Adrenal gland (tissue), 12 donors: ENCODE measurements around the gene CSK. TPM values are rescaled to one million over a fixed set of nuclear protein-coding genes. Genes with fewer than 3 reads are reported as not detected.

Experiments
- DNase-seq, 7 donors: peaks; one replicate each; pipeline ENCODE4 v3.0.0-alpha.2; 2019 to 2020
- H3K27ac ChIP-seq, 5 donors: fragments of 200-600 bp; sonication (generic) in 4 of 5; 1 replicate in 3 of 5; 2 replicates in 2 of 5; pipeline versions ENCODE4 v1.5.1 to v1.8.0; 2016 to 2020; ENCODE audit warnings: mild to moderate bottlenecking in 1 of 5
- H3K27me3 ChIP-seq: fragments of 200-600 bp; 2 replicates; pipeline ENCODE4 v1.8.0; 2021
- H3K36me3 ChIP-seq, 2 donors: fragments of 200-600 bp; replicated peaks in 1 of 2; 1 replicate in 1 of 2; 2 replicates in 1 of 2; pipeline versions ENCODE4 v1.5.1 to v1.8.0; 2018 to 2022
- H3K4me1 ChIP-seq, 2 donors: fragments of 200-600 bp; replicated peaks in 1 of 2; 1 replicate in 1 of 2; 2 replicates in 1 of 2; pipeline versions ENCODE4 v1.5.1 to v1.8.0; 2018 to 2021
- H3K4me3 ChIP-seq, 4 donors: fragments of 200-600 bp; sonication (generic) in 3 of 4; one replicate each; pipeline ENCODE4 v1.5.1; 2016 to 2018
- H3K9me3 ChIP-seq, 3 donors: fragments of 200-600 bp; sonication (generic) in 1 of 3; replicated peaks in 1 of 3; 1 replicate in 2 of 3; 2 replicates in 1 of 3; pipeline versions ENCODE4 v1.5.1 to v1.8.0; 2016 to 2021
- POLR2A ChIP-seq, 2 donors: fragments of 450-650 bp; IDR thresholded peaks; one replicate each; pipeline ENCODE4 v1.6.1; 2017; ENCODE audit warnings: antibody characterized with exemption in 2 of 2, mild to moderate bottlenecking in 2 of 2, moderate library complexity in 1 of 2
- WGBS, 4 donors: extraction: QIAGEN DNeasy Blood & Tissue Kit in 2 of 4; methylation state at CpG; one replicate each; pipeline versions ENCODE4 v1.1.5 to v1.1.7; 2013 to 2017; 5-methylcytosine and 5-hydroxymethylcytosine counted together
- intact Hi-C, 2 donors: fragments of 100-400 bp; cut with DNase I; formaldehyde crosslinking; loops; one replicate each; pipeline versions ENCODE4 v1.14.1 to v1.15.0; 2022 to 2023
- polyA plus RNA-seq, 3 donors: library from polyadenylated mRNA; stranded (reverse); fragments of 200-250 nt in 2 of 3; fragments of 350-450 nt in 1 of 3; fragmentation: Illumina TruSeq in 1 of 3; extraction: RNeasy Lipid Tissue Mini Kit (QIAGEN cat#74804) in 1 of 3; gene quantifications; one replicate each; pipeline ENCODE4 v1.2.3, GENCODE V29; 2013 to 2014
- total RNA-seq, 9 donors: library from RNA; depleted of rRNA in 4 of 9; stranded (reverse); fragments of >200 nt in 4 of 9; fragments of 120-200 nt in 1 of 9; fragmentation: NEBNext Ultra II Directional in 1 of 9; extraction: Animal tissue kit (Norgen Biotek cat#: 25700) in 1 of 9; gene quantifications; one replicate each; pipeline versions ENCODE4 v1.1.0 to v1.2.4, GENCODE V29; 2013 to 2023
- TF ChIP-seq, protein P1 (sequence below), 6 experiments: fragments of 450-650 bp in 4 of 6; fragments of 200-600 bp in 2 of 6; sonication (generic) in 1 of 6; IDR thresholded peaks; 1 replicate in 5 of 6; 2 replicates in 1 of 6; pipeline versions ENCODE4 v1.5.1 to v1.8.0; 2016 to 2021; ENCODE audit warnings: antibody characterized with exemption in 6 of 6, mild to moderate bottlenecking in 2 of 6, moderate library complexity in 1 of 6
- donor health status: healthy with polysubstance abuse.
- donor health status: Bipolar disorder and iron deficiency.
- donor health status: DM: yes; HTN: yes; CAD: no.
- donor health status: DM: no; HTN: no; CAD: no.
- donor health status: DM: no; HTN: no; CAD: no.
- donor health status: DM: yes; HTN: yes; CAD: no.

CSK gene
- total and polyA plus RNA-seq, 12 donors: 10.9 to 59.4 (median 27.6) TPM

DNA sequence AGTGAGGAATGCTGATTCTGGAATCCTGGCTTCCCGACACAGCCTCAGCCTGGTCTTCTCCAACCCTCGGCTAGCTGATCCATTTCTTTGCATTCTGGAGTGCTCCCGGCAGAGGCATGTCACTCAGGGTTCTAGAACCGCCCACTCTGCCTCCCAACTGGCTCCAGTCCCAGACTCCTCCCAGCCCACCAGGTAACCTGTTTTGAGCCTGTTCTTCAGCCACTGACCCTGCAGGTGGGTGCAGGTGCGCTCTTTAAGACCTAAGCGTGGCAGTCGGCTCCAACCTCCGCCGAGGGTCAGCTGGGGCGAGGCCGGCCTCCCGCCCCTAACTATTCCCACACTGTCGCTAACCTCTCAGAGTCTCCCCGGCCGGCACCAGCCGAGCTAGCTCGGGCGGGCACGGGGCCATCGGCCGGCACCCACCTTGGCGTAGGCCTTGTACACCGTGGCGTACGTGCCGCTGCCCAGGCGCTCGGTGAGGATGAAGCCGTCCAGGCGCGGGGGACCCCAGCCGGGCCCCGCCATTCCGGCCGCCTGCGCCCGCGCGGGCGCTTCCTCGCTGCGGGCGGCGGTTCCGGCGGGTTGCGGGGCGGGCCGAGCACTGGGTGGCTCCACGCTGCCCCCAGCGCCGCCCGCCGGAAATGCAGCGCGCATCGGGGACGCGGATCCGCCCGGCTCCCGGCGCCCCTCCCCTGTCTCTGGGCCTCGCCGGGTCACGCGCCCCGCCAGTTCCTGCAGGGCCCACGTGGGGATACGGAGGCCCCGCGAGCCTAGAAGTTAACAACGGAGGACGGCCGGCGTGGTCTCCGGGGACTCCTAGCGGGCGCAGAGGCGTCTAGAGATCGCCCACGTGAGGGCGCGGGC, 60.9 kb downstream of the CSK start, which contains the start of gene ULK3:
Gene ULK3, minus strand, starts transcription at position 576 of the 864 bp plus-strand sequence. Its CDS starts 51 bp downstream, at position 525.
- peak within 1 kb of the TSS; percentile 81 to 96 (median 87) for H3K27ac ChIP-seq
- DNase-seq: peak; percentile 92 to 96 (median 93)
- peaks cover 0 to 28% of the 10 kb centered on the region in 2 donors for H3K36me3 ChIP-seq

GRCh38 chr15:74843445-74843828, 61.6 kb downstream of the CSK start:
- Histone ChIP-seq H3K4me3 (peak overlapping the region in 1 of 4 donors; percentile 80), H3K9me3 (no peaks in the 10 kb centered on the region), H3K4me1 (peaks cover 25 to 33% of the 10 kb centered on the region in 2 donors), H3K27ac (peak overlapping the region; percentile 81 to 96 (median 87)), H3K36me3 (peaks cover 0 to 29% of the 10 kb centered on the region in 2 donors), H3K27me3 (no peaks in the 10 kb centered on the region)
- TF ChIP-seq, protein P1, sequence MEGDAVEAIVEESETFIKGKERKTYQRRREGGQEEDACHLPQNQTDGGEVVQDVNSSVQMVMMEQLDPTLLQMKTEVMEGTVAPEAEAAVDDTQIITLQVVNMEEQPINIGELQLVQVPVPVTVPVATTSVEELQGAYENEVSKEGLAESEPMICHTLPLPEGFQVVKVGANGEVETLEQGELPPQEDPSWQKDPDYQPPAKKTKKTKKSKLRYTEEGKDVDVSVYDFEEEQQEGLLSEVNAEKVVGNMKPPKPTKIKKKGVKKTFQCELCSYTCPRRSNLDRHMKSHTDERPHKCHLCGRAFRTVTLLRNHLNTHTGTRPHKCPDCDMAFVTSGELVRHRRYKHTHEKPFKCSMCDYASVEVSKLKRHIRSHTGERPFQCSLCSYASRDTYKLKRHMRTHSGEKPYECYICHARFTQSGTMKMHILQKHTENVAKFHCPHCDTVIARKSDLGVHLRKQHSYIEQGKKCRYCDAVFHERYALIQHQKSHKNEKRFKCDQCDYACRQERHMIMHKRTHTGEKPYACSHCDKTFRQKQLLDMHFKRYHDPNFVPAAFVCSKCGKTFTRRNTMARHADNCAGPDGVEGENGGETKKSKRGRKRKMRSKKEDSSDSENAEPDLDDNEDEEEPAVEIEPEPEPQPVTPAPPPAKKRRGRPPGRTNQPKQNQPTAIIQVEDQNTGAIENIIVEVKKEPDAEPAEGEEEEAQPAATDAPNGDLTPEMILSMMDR (IDR thresholded peaks at IDR 0.05): no peak
- no peak for TF ChIP-seq POLR2A (IDR thresholded peaks at IDR 0.05)
- 8 to 27% (median 10%) methylated on average over 6 to 18 of the region's 18 CpGs for WGBS, 4 donors
- intact Hi-C loops: loop anchor here in 1 of 2 donors (10.0 kb wide), 1 partner anchor 51 kb away; the partner anchor contains the start of gene MPI
- DNase-seq: no peak

More for the DNA sequence above, 60.9 kb downstream of the CSK start, which contains the start of gene ULK3:
- Histone ChIP-seq H3K4me3 (peak within 1 kb of the TSS; percentile 29 to 80 (median 46)), H3K9me3 (no peaks in the 10 kb centered on the region), H3K4me1 (peaks cover 21 to 32% of the 10 kb centered on the region in 2 donors), H3K27me3 (no peaks in the 10 kb centered on the region)
- TF ChIP-seq, protein P1 (IDR thresholded peaks at IDR 0.05): peak; percentile 15 to 94 (median 69)
- peak; percentile 45 to 57 for TF ChIP-seq POLR2A (IDR thresholded peaks at IDR 0.05)
- 0 to 1% (median 0%) methylated on average over 2 to 84 of the region's 84 CpGs for WGBS, 4 donors
- intact Hi-C loops: loop anchor here in 1 of 2 donors (10.0 kb wide), 1 partner anchor 52 kb away; the partner anchor contains the start of gene MPI

GRCh38 chr15:74843891-74844299, 62.0 kb downstream of the CSK start:
- H3K27ac ChIP-seq: peak overlapping the region; percentile 81 to 96 (median 87)
- peaks cover 25 to 33% of the 10 kb centered on the region in 2 donors for H3K4me1 ChIP-seq
- intact Hi-C loops: loop anchor here in 1 of 2 donors (10.0 kb wide), 1 partner anchor 51 kb away; the partner anchor contains the start of gene MPI
- TF ChIP-seq POLR2A (IDR thresholded peaks at IDR 0.05): no peak
- TF ChIP-seq, protein P1 (IDR thresholded peaks at IDR 0.05): no peak
- peaks cover 0 to 33% of the 10 kb centered on the region in 2 donors for H3K36me3 ChIP-seq
- no peaks in the 10 kb centered on the region for H3K27me3 ChIP-seq
- DNase-seq: peak in 2 of 7 donors; percentile 29 to 38
- peak overlapping the region in 1 of 4 donors; percentile 80 for H3K4me3 ChIP-seq
- H3K9me3 ChIP-seq: no peaks in the 10 kb centered on the region
- WGBS, 4 donors: 57 to 58% (median 58%) methylated on average over 6 to 12 of the region's 12 CpGs
